Measurements from ENCODE around the gene UNC5CL.

UNC5CL gene

DNA sequence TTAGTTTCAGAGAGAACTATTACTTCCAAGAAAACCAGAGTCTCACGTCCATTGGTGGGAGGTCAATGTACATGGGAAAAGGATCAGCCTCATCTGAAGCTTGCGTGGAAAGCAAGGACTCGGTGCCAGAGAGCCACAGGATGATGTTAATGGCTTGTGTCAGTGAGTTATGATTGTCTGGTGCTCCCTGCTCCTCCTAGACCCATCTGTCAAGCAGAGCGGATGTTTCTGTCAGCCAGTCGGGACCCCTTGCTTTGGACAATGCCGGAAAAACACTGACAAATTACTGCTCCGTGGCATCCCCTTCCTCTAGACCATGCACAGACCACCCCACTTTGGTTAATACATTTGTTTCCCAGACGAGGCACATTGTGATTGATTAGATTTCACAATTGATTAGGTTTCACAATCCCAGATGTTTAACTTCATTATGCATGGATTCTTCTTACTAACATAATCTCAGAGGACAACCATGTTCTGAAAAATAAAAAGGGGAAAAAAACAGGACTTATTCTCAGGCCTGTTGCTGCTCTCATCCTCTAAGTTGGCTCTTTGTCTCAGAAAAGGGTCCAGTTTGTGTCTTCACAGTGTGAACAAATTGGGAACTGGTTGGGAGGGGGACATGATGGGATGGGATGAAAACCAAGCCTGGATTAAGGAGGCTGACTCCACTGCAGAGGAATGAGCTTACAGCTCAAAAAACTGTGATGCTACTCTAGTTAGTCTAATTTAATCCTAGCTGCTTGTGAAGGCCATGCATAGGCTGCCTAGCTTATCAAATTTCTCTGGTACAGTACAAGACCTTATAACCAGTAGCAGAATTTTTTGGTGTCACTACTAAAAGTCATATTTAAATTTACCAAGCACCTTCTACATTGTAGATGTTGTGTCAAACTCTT lies 51.9 kb downstream of the UNC5CL start:
- Mint-ChIP-seq H3K27ac (peak overlapping the region; percentile 65 to 80 (median 72)), H3K9me3 (no peaks in the 10 kb centered on the region), H3K27me3 (ENCODE audit: low read depth) (peaks cover 19% of the 10 kb centered on the region), H3K4me3 (no peak overlapping the region), H3K4me1 (peaks cover 21% of the 10 kb centered on the region), H3K36me3 (ENCODE audit: low read depth) (no peaks in the 10 kb centered on the region)
- no peak for TF ChIP-seq CTCF (IDR thresholded peaks at IDR 0.05; ENCODE audit: unreplicated experiment in 3 of 3)

DNA sequence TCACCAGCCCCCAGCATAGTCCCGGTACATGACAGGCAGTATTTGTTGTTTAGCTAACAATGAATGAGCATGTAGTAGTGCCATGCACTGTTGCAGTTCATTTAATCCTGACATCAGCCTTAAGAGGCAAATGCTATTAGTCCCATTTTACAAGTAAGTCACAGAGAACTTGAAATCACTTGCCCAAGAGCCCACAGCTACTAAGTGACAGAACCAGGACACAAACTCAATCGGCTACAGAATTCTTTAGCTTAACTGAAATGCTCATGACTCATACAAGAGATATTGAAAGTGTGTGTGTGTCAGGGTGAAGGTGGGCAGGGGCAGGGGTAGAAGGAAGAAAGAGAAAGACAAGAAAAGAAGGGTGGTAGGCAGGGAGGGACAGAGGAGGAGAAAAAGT lies 52.7 kb downstream of the UNC5CL start:
- no peak for TF ChIP-seq CTCF (IDR thresholded peaks at IDR 0.05; ENCODE audit: unreplicated experiment in 3 of 3)
- H3K4me1 Mint-ChIP-seq: peaks cover 17% of the 10 kb centered on the region
- no peak overlapping the region for H3K4me3 Mint-ChIP-seq
- H3K27ac Mint-ChIP-seq: peak overlapping the region in 1 of 3 experiments; percentile 7
- H3K9me3 Mint-ChIP-seq: no peaks in the 10 kb centered on the region
- H3K36me3 Mint-ChIP-seq (ENCODE audit: low read depth): no peaks in the 10 kb centered on the region
- peaks cover 19% of the 10 kb centered on the region for H3K27me3 Mint-ChIP-seq (ENCODE audit: low read depth)

GRCh38 chr6:40983752-40984151 lies 55.3 kb downstream of the UNC5CL start:
- Mint-ChIP-seq H3K4me3 (no peak overlapping the region), H3K36me3 (ENCODE audit: low read depth) (no peaks in the 10 kb centered on the region), H3K27me3 (ENCODE audit: low read depth) (peaks cover 18% of the 10 kb centered on the region), H3K4me1 (peaks cover 12% of the 10 kb centered on the region), H3K9me3 (peaks cover 4% of the 10 kb centered on the region), H3K27ac (no peak overlapping the region)
- no peak for TF ChIP-seq CTCF (IDR thresholded peaks at IDR 0.05; ENCODE audit: unreplicated experiment in 3 of 3)

- peaks cover 12% of the 10 kb centered on the region for H3K4me1 Mint-ChIP-seq
- no peak overlapping the region for H3K4me3 Mint-ChIP-seq
- TF ChIP-seq CTCF (IDR thresholded peaks at IDR 0.05; ENCODE audit: unreplicated experiment in 3 of 3): no peak
- no peak overlapping the region for H3K27ac Mint-ChIP-seq
- H3K9me3 Mint-ChIP-seq: peaks cover 4% of the 10 kb centered on the region
- H3K36me3 Mint-ChIP-seq (ENCODE audit: low read depth): no peaks in the 10 kb centered on the region
- H3K27me3 Mint-ChIP-seq (ENCODE audit: low read depth): peaks cover 18% of the 10 kb centered on the region
Measured at GRCh38 chr6:40982917-40983316, 56.1 kb downstream of the UNC5CL start.

GRCh38 chr6:40978687-40979289 lies 60.2 kb downstream of the UNC5CL start:
- Mint-ChIP-seq H3K9me3 (peaks cover 18% of the 10 kb centered on the region), H3K4me1 (no peaks in the 10 kb centered on the region), H3K4me3 (no peak overlapping the region), H3K27ac (no peak overlapping the region), H3K27me3 (ENCODE audit: low read depth) (peaks cover 13% of the 10 kb centered on the region), H3K36me3 (ENCODE audit: low read depth) (no peaks in the 10 kb centered on the region)
- no peak for TF ChIP-seq CTCF (IDR thresholded peaks at IDR 0.05; ENCODE audit: unreplicated experiment in 3 of 3)
